ENCODE results near the gene EHBP1.

DNA sequence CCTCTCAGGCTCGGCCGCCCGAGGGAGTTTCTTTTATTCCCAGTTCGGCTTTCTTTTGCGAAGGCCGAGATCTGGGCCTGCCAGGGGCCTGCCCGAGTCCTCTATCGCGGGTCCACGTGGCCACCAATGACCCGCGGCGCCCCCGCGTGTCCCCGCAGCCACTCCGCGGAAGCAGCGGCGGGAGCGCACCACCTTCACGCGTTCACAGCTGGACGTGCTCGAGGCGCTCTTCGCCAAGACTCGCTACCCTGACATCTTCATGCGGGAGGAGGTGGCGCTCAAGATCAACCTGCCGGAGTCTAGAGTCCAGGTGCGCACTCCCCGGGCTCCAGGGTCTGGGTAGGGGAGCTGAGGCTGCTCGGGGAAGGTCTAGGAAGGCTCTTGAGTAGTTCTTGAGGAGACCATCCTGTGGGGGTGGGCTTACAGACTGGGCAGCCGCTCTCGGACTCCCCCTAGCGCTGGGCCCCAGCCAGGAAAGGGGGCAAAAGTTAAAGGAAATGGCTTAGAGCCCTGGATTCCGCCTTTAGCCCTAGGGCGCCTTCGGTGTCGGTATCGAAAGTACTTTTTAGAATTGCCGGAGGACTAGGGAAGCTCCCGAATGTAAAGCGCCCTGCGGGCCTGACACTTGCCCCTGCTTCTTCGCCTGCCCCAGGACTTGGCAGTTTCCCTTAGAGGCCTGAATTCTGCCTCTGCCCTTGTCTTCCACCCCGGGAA, 348.5 kb downstream of the EHBP1 start:
- TF ChIP-seq, protein P1, sequence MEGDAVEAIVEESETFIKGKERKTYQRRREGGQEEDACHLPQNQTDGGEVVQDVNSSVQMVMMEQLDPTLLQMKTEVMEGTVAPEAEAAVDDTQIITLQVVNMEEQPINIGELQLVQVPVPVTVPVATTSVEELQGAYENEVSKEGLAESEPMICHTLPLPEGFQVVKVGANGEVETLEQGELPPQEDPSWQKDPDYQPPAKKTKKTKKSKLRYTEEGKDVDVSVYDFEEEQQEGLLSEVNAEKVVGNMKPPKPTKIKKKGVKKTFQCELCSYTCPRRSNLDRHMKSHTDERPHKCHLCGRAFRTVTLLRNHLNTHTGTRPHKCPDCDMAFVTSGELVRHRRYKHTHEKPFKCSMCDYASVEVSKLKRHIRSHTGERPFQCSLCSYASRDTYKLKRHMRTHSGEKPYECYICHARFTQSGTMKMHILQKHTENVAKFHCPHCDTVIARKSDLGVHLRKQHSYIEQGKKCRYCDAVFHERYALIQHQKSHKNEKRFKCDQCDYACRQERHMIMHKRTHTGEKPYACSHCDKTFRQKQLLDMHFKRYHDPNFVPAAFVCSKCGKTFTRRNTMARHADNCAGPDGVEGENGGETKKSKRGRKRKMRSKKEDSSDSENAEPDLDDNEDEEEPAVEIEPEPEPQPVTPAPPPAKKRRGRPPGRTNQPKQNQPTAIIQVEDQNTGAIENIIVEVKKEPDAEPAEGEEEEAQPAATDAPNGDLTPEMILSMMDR (IDR thresholded peaks at IDR 0.05) = no peak
- TF ChIP-seq POLR2A (IDR thresholded peaks at IDR 0.05) = no peak
